Mononuclear cell (primary cell): Measurements from ENCODE around the gene C1QTNF6. TPM values are rescaled to one million over a fixed set of nuclear protein-coding genes. Genes with fewer than 3 reads are reported as not detected.

Source experiments
- H3K27me3 ChIP-seq: 2 replicates; pipeline ENCODE4 v1.6.0; 2011; ENCODE audit warnings: low read length, control low read depth; ENCODE audit not compliant: insufficient read depth
- H3K4me1 ChIP-seq: 2 replicates; pipeline ENCODE4 v1.5.1; 2011; ENCODE audit warnings: mild to moderate bottlenecking, low read length, control low read depth; ENCODE audit not compliant: insufficient read depth
- H3K4me3 ChIP-seq: 2 replicates; pipeline ENCODE4 v1.5.1; 2011; ENCODE audit warnings: mild to moderate bottlenecking, low read length, moderate library complexity
- H3K9me3 ChIP-seq: 2 replicates; pipeline ENCODE4 v1.5.1; 2011; ENCODE audit warnings: low read depth, mild to moderate bottlenecking, control low read depth, low read length
- total RNA-seq: library from RNA; depleted of rRNA; stranded (reverse); fragments of >200 nt; gene quantifications from one replicate; pipeline ENCODE4 v1.2.3, GENCODE V29; 2012

C1QTNF6 gene
- total RNA-seq, 1 donor: 1.4 TPM

DNA sequence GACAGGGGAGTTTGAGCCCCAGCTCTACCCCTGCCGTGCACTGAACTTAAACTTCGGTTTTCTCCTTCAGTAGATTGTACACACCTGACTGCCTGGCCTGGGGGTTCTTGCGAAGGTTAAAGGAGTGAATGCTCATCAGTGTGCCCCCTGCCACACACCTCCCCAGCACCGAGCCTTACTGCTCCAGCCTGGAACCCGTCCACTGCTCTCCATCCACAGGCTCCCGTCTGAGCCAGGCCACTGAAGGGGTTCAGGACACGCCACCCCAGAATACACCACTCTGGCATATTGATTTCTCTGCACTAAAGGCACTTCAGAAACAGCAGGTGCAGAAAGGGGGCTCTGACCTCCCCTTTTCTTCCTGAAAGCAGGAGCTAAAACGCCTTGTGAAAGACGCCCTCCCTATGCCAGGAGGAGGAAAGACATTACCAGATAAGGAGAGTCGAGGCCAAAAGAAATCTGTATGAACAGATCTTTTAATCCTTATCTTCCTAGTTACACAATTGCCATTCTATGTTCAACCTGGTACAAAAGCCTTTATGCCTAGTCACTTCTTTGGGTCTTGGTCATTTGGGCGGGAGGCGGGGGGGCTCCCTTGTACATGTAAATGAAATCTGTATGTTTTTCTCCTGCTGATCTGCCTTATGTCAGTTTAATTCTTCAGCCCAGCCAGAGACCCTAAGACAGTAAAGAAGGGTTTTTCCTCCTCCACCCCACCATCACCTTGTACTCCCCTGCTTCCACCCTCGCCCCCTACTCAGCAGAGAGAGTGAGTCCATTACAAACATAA lies 26.1 kb upstream of the C1QTNF6 start:
- no peaks in the 10 kb centered on the region for H3K27me3 ChIP-seq
- H3K4me3 ChIP-seq: no peak overlapping the region
- no peaks in the 10 kb centered on the region for H3K9me3 ChIP-seq
- H3K4me1 ChIP-seq: peaks cover 18% of the 10 kb centered on the region

GRCh38 chr22:37213218-37213855 lies 25.3 kb upstream of the C1QTNF6 start:
- no peaks in the 10 kb centered on the region for H3K27me3 ChIP-seq
- peaks cover 10% of the 10 kb centered on the region for H3K4me1 ChIP-seq
- no peak overlapping the region for H3K4me3 ChIP-seq
- no peaks in the 10 kb centered on the region for H3K9me3 ChIP-seq

- Histone ChIP-seq H3K4me3 (no peak within 1 kb of the TSS), H3K27me3 (no peaks in the 10 kb centered on the region), H3K4me1 (peaks cover 13% of the 10 kb centered on the region), H3K9me3 (no peaks in the 10 kb centered on the region)
Measured at GRCh38 chr22:37212174-37212906, 24.3 kb upstream of the C1QTNF6 start, which contains the start of gene SSTR3. SSTR3 (minus strand) TSS chr22:37212477; CDS start chr22:37207803, 4,674 bp downstream.

DNA sequence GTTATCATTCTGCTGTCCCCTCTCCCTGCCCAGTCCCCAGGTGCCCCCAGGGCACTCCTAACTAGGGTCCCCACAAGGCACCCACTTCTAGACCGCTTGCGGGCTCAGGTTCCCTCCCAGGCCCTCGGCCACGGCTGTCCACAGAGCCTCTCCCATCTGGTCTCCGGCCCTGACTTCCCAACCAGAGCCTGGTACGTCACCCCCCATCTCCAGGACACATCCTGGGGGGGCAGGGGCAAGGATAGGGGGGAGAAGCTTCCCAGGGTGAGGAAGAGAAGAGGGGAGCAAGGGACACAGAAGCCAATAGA lies 23.8 kb upstream of the C1QTNF6 start:
- Histone ChIP-seq H3K4me1 (peaks cover 15% of the 10 kb centered on the region), H3K27me3 (no peaks in the 10 kb centered on the region), H3K9me3 (no peaks in the 10 kb centered on the region), H3K4me3 (no peak overlapping the region)

DNA sequence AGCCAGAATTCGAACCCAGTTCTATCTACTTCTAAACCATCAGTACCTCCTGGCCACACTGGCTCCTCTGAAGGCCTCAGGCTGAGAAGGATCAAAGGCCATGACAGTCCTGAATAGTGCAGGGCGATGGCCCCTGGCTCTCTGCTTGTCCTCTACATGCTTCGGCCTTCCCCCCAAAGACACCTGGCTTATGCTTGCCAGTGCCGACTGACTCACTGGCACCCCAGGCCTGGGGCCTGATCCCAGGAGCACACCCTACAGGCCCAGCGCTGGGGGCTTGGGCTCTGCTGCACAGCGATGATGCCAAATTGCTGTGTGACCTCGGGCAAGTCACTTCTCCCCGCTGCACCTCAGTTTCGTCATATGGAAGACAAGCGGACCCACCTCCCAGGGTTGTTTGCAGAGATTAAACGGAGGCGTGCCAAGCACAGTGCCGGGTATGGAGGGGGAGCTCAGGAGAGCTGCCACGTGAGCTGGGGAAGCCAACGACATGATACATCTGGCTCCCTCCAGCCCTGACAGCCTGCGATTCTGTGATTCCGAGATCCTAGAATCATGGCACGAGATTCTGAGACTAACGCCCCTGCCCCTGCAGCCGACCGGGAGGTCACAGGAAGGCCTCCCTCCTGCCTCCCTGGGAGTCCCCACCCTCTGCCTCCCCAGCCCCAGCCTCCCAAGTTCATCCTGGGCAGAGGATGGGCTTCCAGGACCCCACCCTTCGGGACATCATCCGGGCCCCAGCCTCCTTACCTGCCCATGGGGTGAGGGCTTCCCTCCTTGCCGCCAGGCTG lies 23.2 kb upstream of the C1QTNF6 start:
- Histone ChIP-seq H3K4me3 (no peak overlapping the region), H3K9me3 (no peaks in the 10 kb centered on the region), H3K27me3 (no peaks in the 10 kb centered on the region), H3K4me1 (peaks cover 14% of the 10 kb centered on the region)

DNA sequence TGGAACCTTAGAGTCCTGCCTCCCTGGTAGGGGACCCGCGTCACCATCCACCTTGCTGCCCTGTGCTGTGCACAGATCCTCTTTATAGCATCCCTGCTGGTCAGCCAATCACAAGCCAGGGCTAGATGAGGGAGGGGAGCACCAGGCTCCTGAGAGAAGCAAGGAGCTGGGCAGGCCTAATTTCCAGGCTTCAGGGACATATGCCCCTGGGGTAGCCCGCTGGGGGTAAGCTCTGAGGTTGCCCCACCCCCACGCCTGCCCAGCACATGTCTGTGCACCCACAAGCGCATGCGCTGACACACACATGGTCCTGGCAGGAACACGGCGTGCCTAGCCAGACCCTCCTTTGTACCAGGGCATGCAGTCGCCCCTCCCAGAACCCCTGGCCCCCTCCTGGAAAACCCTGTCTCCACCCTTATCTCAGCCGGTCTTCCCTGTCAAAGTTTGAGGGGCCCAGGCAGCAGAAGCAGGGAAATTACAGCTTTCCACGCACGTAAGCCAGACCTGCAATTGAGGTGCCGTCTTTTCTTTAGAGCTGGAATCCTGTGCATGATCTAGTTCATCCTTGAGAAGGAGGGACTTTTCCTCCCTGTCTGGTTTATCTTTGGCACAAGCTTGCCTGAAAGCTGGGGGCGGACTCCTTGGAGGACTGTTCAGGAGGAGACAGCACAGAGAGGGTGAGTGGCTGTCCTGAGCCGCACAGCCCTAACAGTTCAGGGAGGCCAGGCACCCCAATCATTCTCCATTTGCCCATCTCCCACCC lies 22.2 kb upstream of the C1QTNF6 start:
- Histone ChIP-seq H3K27me3 (no peaks in the 10 kb centered on the region), H3K4me1 (peaks cover 17% of the 10 kb centered on the region), H3K4me3 (no peak overlapping the region)

GRCh38 chr22:37209140-37209845 lies 21.2 kb upstream of the C1QTNF6 start:
- H3K9me3 ChIP-seq: no peaks in the 10 kb centered on the region

More for the DNA sequence above, 22.2 kb upstream of the C1QTNF6 start:
- no peaks in the 10 kb centered on the region for H3K9me3 ChIP-seq

DNA sequence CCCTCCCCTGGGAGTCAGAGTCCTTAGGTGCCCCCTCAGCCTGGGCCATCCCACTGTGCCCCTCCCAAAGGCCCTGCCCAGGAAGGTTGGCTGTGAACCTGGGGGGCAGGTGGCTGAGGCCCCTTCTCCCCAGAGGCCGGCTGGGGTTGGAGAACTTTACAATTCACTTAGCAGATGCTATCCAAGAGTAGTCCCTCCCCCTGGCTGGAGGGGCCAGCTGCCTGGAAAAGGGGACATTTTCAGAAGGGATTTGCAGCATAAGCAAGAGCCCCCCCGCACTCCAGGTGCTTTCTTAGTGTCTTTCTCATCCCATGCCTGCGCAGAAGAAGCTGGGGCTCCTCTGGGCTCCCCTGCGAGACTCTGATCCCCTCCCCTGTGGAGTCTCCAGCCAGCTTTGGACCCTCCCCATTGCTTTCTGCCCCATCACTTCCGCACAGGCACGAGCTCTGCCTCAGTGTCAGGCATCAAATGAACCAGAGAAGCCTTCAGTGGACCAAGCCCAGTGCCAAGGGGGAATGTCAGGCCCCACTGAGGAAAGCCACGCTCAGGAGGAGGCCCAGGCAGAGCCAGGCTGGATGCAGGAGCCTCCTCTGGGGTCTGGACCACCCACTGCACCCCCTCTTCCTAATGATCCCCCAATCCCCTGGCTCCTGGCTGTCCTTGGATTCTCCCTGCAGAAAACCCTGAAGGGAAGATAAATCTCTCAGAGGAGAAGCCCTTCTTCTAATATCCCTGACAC lies 20.5 kb upstream of the C1QTNF6 start:
- Histone ChIP-seq H3K27me3 (no peaks in the 10 kb centered on the region), H3K4me1 (peaks cover 19% of the 10 kb centered on the region), H3K4me3 (no peak overlapping the region), H3K9me3 (no peaks in the 10 kb centered on the region)

More at GRCh38 chr22:37209140-37209845, 21.2 kb upstream of the C1QTNF6 start:
- no peaks in the 10 kb centered on the region for H3K27me3 ChIP-seq
- no peak overlapping the region for H3K4me3 ChIP-seq
- H3K4me1 ChIP-seq: peaks cover 19% of the 10 kb centered on the region

DNA sequence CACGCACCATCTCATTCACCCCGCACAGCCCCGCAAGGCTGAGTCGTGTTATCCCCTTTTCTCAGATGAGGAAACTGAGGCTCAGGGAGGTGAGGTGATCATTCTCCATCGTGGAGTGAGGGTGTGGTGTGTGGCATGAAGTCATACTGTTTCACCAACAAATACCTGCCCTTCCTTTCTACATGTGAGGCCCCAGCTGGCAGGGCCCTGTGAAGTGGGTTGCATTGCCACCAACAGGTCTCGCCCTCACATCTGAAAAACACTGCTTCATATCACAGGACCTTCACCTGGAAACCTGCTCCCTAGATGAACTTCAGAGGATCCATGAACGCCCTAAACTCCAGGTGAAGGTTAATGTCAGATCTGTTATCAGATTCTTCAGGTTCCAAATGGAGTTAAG lies 19.9 kb upstream of the C1QTNF6 start:
- H3K27me3 ChIP-seq: no peaks in the 10 kb centered on the region
- H3K9me3 ChIP-seq: no peaks in the 10 kb centered on the region
- H3K4me3 ChIP-seq: no peak overlapping the region
- H3K4me1 ChIP-seq: peaks cover 19% of the 10 kb centered on the region

GRCh38 chr22:37206841-37207821 lies 19.1 kb upstream of the C1QTNF6 start:
- H3K4me3 ChIP-seq: no peak overlapping the region
- H3K4me1 ChIP-seq: peaks cover 19% of the 10 kb centered on the region
- no peaks in the 10 kb centered on the region for H3K9me3 ChIP-seq
- H3K27me3 ChIP-seq: no peaks in the 10 kb centered on the region

- no peak overlapping the region for H3K4me3 ChIP-seq
- peaks cover 19% of the 10 kb centered on the region for H3K4me1 ChIP-seq
Measured at GRCh38 chr22:37206118-37206840, 18.2 kb upstream of the C1QTNF6 start.

DNA sequence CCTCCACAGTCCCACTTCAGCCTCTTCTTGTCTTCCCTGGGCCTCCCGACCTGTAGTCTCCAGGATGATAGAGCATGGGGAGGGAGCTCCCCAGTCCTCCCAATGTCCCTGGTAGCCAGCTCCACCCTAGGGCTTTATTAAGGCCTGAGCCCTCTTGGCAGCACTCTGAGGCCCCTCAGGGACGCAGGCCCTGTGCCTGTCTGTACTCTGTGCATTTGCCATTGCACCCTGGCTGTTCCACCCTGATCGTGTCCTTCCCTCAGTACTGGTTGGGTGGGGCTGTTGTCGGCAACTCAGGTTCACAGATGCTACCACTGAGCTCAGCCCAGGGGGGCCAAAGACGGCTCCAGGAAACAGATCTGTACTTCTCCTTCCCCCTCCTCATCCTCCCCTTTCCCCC lies 17.0 kb upstream of the C1QTNF6 start:
- Histone ChIP-seq H3K4me3 (no peak overlapping the region), H3K4me1 (peaks cover 28% of the 10 kb centered on the region), H3K9me3 (no peaks in the 10 kb centered on the region), H3K27me3 (no peaks in the 10 kb centered on the region)

More at GRCh38 chr22:37206118-37206840, 18.2 kb upstream of the C1QTNF6 start:
- Histone ChIP-seq H3K9me3 (no peaks in the 10 kb centered on the region), H3K27me3 (no peaks in the 10 kb centered on the region)
